GM19351 (cell line): ENCODE data around the gene YWHAQ.
"Not testable (repeated sequence)": the region's sequence is repeated elsewhere in the genome, so short reads cannot be mapped to it uniquely, and the experiment has no call there.

Source experiments
- ATAC-seq: cut with Tn5 transposase; IDR thresholded peaks from one replicate; pipeline ENCODE4 v1.9.1; 2021; ENCODE audit warnings: mild to moderate bottlenecking, moderate library complexity; ENCODE audit not compliant: unreplicated experiment

The YWHAQ gene

GRCh38 chr2:9631878-9632700 is 1.3 kb upstream of the YWHAQ start:
- no peak for ATAC-seq

- no peak for ATAC-seq
These were observed 689 bp upstream of the YWHAQ start for GRCh38 chr2:9631553-9631819.

GRCh38 chr2:9630117-9630735 is 571 bp downstream of the YWHAQ start:
- ATAC-seq = peak; percentile 41

GRCh38 chr2:9629222-9630116 is 1.3 kb downstream of the YWHAQ start:
- no peak for ATAC-seq

- no peak for ATAC-seq
These were observed 3.5 kb downstream of the YWHAQ start for GRCh38 chr2:9627310-9627709.

- no peak for ATAC-seq
These were observed 7.6 kb downstream of the YWHAQ start for GRCh38 chr2:9623151-9623550.

GRCh38 chr2:9621655-9622054 is 9.1 kb downstream of the YWHAQ start:
- not testable (repeated sequence) for ATAC-seq

- ATAC-seq = no peak
These were observed 12.4 kb downstream of the YWHAQ start for GRCh38 chr2:9618410-9618809.

- ATAC-seq = no peak
These were observed 13.0 kb downstream of the YWHAQ start for GRCh38 chr2:9617749-9618148.

- ATAC-seq = no peak
These were observed 13.5 kb downstream of the YWHAQ start for GRCh38 chr2:9617296-9617695.

- ATAC-seq = no peak
These were observed 16.2 kb downstream of the YWHAQ start for GRCh38 chr2:9614562-9614961.

GRCh38 chr2:9613291-9613690 is 17.5 kb downstream of the YWHAQ start:
- ATAC-seq = no peak

GRCh38 chr2:9611549-9611912 is 19.3 kb downstream of the YWHAQ start:
- not testable (repeated sequence) for ATAC-seq

GRCh38 chr2:9610781-9611548 is 19.8 kb downstream of the YWHAQ start:
- no peak for ATAC-seq

- ATAC-seq = not testable (repeated sequence)
These were observed 22.3 kb downstream of the YWHAQ start for GRCh38 chr2:9608491-9608890.

- no peak for ATAC-seq
These were observed 28.4 kb downstream of the YWHAQ start for GRCh38 chr2:9602412-9602811.

GRCh38 chr2:9601397-9601796 is 29.4 kb downstream of the YWHAQ start:
- ATAC-seq = no peak

- no peak for ATAC-seq
These were observed 31.4 kb downstream of the YWHAQ start for GRCh38 chr2:9599430-9599829.

GRCh38 chr2:9596621-9597311 is 34.0 kb downstream of the YWHAQ start:
- ATAC-seq = no peak

- ATAC-seq = no peak
These were observed 35.1 kb downstream of the YWHAQ start for GRCh38 chr2:9595746-9596145.
